Uterus (tissue), 4 donors: ENCODE data around the gene ASB1. TPM values are rescaled to one million over a fixed set of nuclear protein-coding genes. Genes with fewer than 3 reads are reported as not detected.

Source experiments
- DNase-seq, 2 donors: peaks; one replicate each; pipeline ENCODE4 v3.0.0-alpha.2; 2019 to 2020
- H3K27ac ChIP-seq, 2 donors: fragments of 200-600 bp; sonication (generic); 1 replicate in 1 of 2; 2 replicates in 1 of 2; pipeline ENCODE4 v1.5.1; 2016 to 2018
- H3K27me3 ChIP-seq, 2 donors: fragments of 200-600 bp; sonication (generic); one replicate each; pipeline ENCODE4 v1.5.1; 2018 to 2019; ENCODE audit warnings: control low read depth in 1 of 2
- H3K36me3 ChIP-seq, 2 donors: fragments of 200-600 bp; sonication (generic); one replicate each; pipeline ENCODE4 v1.5.1; 2019; ENCODE audit warnings: control low read depth in 1 of 2
- H3K4me1 ChIP-seq, 2 donors: fragments of 200-600 bp; sonication (generic); one replicate each; pipeline ENCODE4 v1.5.1; 2018 to 2019; ENCODE audit warnings: control low read depth in 1 of 2
- H3K4me3 ChIP-seq, 2 donors: fragments of 200-600 bp; sonication (generic); 1 replicate in 1 of 2; 2 replicates in 1 of 2; pipeline ENCODE4 v1.5.1; 2018 to 2019; ENCODE audit warnings: mild to moderate bottlenecking in 1 of 2
- H3K9me3 ChIP-seq, 2 donors: fragments of 200-600 bp; sonication (generic); one replicate each; pipeline ENCODE4 v1.5.1; 2019; ENCODE audit warnings: control low read depth in 1 of 2
- POLR2A ChIP-seq, 2 donors: fragments of 450-650 bp; IDR thresholded peaks; one replicate each; pipeline ENCODE4 v1.6.1; 2016; ENCODE audit warnings: antibody characterized with exemption in 2 of 2, mild to moderate bottlenecking in 1 of 2, moderate library complexity in 1 of 2
- intact Hi-C: fragments of 100-400 bp; cut with DNase I; formaldehyde crosslinking; loops from one replicate; pipeline ENCODE4 v1.15.1; 2023; ENCODE audit warnings: low total_unique reads
- total RNA-seq, 4 donors: library from RNA; depleted of rRNA in 3 of 4; stranded (reverse); fragments of >200 nt in 3 of 4; gene quantifications; one replicate each; pipeline versions ENCODE4 v1.1.0 to v1.2.4, GENCODE V29; 2014 to 2023
- TF ChIP-seq, protein P1 (sequence below), 4 experiments: fragments of 200-600 bp in 2 of 4; fragments of 450-650 bp in 2 of 4; sonication (generic) in 2 of 4; IDR thresholded peaks; one replicate each; pipeline ENCODE4 v1.5.1; 2016 to 2019; ENCODE audit warnings: antibody characterized with exemption in 4 of 4, mild to moderate bottlenecking in 2 of 4, moderate library complexity in 1 of 4
- donor health status: DM: yes; HTN: yes; CAD: no.

ASB1 gene
- total RNA-seq, 4 donors from 2014 or later, result 4.9 to 40.5 (median 18.6) TPM

- no peak overlapping the region for H3K27ac ChIP-seq
- no peaks in the 10 kb centered on the region for H3K27me3 ChIP-seq
- no peaks in the 10 kb centered on the region for H3K4me1 ChIP-seq
- intact Hi-C loops, result no loop called here
- no peaks in the 10 kb centered on the region for H3K9me3 ChIP-seq
- TF ChIP-seq POLR2A (IDR thresholded peaks at IDR 0.05), result no peak
- no peak overlapping the region for H3K4me3 ChIP-seq
- no peak for DNase-seq
- no peaks in the 10 kb centered on the region for H3K36me3 ChIP-seq
These were observed 39.4 kb upstream of the ASB1 start for GRCh38 chr2:238387332-238387731.

GRCh38 chr2:238388794-238389193, 37.9 kb upstream of the ASB1 start:
- no peak overlapping the region for H3K4me3 ChIP-seq
- H3K4me1 ChIP-seq, result no peaks in the 10 kb centered on the region
- no peak for TF ChIP-seq POLR2A (IDR thresholded peaks at IDR 0.05)
- no peaks in the 10 kb centered on the region for H3K36me3 ChIP-seq
- no peak overlapping the region for H3K27ac ChIP-seq
- H3K27me3 ChIP-seq, result no peaks in the 10 kb centered on the region
- H3K9me3 ChIP-seq, result no peaks in the 10 kb centered on the region
- no peak for DNase-seq
- intact Hi-C loops, result no loop called here

GRCh38 chr2:238389988-238390589, 36.6 kb upstream of the ASB1 start:
- no peak for TF ChIP-seq POLR2A (IDR thresholded peaks at IDR 0.05)
- TF ChIP-seq, protein P1, sequence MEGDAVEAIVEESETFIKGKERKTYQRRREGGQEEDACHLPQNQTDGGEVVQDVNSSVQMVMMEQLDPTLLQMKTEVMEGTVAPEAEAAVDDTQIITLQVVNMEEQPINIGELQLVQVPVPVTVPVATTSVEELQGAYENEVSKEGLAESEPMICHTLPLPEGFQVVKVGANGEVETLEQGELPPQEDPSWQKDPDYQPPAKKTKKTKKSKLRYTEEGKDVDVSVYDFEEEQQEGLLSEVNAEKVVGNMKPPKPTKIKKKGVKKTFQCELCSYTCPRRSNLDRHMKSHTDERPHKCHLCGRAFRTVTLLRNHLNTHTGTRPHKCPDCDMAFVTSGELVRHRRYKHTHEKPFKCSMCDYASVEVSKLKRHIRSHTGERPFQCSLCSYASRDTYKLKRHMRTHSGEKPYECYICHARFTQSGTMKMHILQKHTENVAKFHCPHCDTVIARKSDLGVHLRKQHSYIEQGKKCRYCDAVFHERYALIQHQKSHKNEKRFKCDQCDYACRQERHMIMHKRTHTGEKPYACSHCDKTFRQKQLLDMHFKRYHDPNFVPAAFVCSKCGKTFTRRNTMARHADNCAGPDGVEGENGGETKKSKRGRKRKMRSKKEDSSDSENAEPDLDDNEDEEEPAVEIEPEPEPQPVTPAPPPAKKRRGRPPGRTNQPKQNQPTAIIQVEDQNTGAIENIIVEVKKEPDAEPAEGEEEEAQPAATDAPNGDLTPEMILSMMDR (IDR thresholded peaks at IDR 0.05), result no peak
- no peaks in the 10 kb centered on the region for H3K9me3 ChIP-seq
- H3K4me1 ChIP-seq, result no peaks in the 10 kb centered on the region
- DNase-seq, result no peak
- H3K27me3 ChIP-seq, result no peaks in the 10 kb centered on the region
- H3K36me3 ChIP-seq, result no peaks in the 10 kb centered on the region
- no peak overlapping the region for H3K27ac ChIP-seq
- no peak overlapping the region for H3K4me3 ChIP-seq
- intact Hi-C loops, result no loop called here

DNA sequence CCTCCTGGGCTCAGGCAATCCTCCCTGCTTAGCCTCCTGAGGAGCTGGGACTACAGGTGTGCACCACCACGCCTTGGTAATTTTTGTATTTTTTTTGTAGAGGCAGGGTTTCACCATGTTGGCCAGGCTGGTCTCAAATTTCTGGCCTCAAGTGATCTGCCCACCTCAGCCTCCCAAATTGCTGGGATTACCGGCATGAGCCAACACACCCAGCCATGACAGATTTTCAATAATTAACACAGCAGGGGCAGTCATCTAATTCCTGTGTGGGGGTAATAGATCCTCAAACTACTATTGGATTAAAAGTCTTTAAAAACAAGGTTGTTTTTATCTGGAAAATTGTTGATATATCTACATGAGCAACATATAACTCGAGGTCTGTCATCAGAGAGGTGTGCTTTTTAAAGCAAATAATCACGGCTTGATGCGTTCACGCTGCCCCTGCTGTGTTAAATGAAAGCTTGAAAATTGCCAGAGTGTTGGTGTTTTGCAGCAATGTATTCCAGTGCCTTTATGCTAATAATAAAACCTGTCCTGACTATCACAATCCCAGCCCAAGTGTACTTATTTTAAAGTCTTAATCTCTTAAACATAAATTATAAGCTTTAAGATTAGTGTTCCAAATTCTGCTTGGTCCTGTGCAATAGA, 35.6 kb upstream of the ASB1 start:
- Histone ChIP-seq H3K27me3 (no peaks in the 10 kb centered on the region), H3K4me3 (no peak overlapping the region), H3K36me3 (no peaks in the 10 kb centered on the region), H3K27ac (no peak overlapping the region), H3K9me3 (no peaks in the 10 kb centered on the region), H3K4me1 (no peaks in the 10 kb centered on the region)
- TF ChIP-seq, protein P1 (IDR thresholded peaks at IDR 0.05), result no peak
- TF ChIP-seq POLR2A (IDR thresholded peaks at IDR 0.05), result no peak
- intact Hi-C loops, result no loop called here
- no peak for DNase-seq

DNA sequence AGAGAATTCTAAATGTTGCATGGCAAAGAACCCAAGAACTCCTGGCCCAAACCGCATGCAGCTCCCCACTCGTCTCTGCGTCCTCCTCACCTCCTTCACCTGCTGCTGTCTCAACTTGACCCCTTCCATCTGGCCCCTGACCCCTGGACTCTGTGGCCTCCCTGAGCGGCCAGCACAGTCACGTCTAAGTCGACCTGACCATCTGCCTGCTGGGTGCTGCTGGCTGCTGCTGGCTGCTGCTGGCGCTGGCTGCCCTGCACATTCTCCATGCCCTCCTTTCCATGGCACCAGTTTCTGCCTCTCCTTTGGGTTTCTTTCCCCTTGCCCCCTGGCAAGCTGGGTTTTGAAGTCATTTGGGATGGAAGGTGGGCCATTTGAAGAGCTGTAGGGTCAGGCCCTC, 30.1 kb upstream of the ASB1 start:
- Histone ChIP-seq H3K27ac (no peak overlapping the region), H3K9me3 (no peaks in the 10 kb centered on the region), H3K4me1 (no peaks in the 10 kb centered on the region), H3K36me3 (no peaks in the 10 kb centered on the region), H3K4me3 (no peak overlapping the region), H3K27me3 (no peaks in the 10 kb centered on the region)
- TF ChIP-seq, protein P1 (IDR thresholded peaks at IDR 0.05), result no peak
- TF ChIP-seq POLR2A (IDR thresholded peaks at IDR 0.05), result no peak
- no peak for DNase-seq
- intact Hi-C loops, result no loop called here

- Histone ChIP-seq H3K4me3 (no peak overlapping the region), H3K36me3 (no peaks in the 10 kb centered on the region), H3K27ac (no peak overlapping the region), H3K9me3 (no peaks in the 10 kb centered on the region), H3K27me3 (no peaks in the 10 kb centered on the region), H3K4me1 (no peaks in the 10 kb centered on the region)
- intact Hi-C loops, result no loop called here
- DNase-seq, result no peak
- TF ChIP-seq POLR2A (IDR thresholded peaks at IDR 0.05), result no peak
- TF ChIP-seq, protein P1 (IDR thresholded peaks at IDR 0.05), result no peak
These were observed 29.4 kb upstream of the ASB1 start for GRCh38 chr2:238397356-238397755.
